GM12865 (cell line): ENCODE measurements around the gene PRLH.
"Not testable (repeated sequence)": the region's sequence is repeated elsewhere in the genome, so short reads cannot be mapped to it uniquely, and the experiment has no call there.

Experiments
- DNase-seq: peaks from one replicate; pipeline ENCODE4 v3.0.0; 2010; ENCODE audit warnings: low read depth
- H3K4me3 ChIP-seq: 2 replicates; pipeline ENCODE4 v1.5.1; 2011; ENCODE audit warnings: mild to moderate bottlenecking, low read depth, low read length, control low read depth
- CTCF ChIP-seq: IDR thresholded peaks from 2 replicates; pipeline ENCODE4 v1.5.1; 2011; ENCODE audit warnings: low read length, control low read depth, low read depth, inconsistent platforms; ENCODE audit not compliant: insufficient read depth; ENCODE audit errors: missing control alignments

Gene PRLH

GRCh38 chr2:237590272-237591140 is 24.1 kb downstream of the PRLH start, which contains the start of gene RAB17:
Gene RAB17, minus strand, starts transcription at chr2:237590734. Its CDS starts 4,580 bp downstream, at chr2:237586154.
- TF ChIP-seq CTCF, result no peak
- H3K4me3 ChIP-seq, result no peak within 1 kb of the TSS
- DNase-seq, result no peak

DNA sequence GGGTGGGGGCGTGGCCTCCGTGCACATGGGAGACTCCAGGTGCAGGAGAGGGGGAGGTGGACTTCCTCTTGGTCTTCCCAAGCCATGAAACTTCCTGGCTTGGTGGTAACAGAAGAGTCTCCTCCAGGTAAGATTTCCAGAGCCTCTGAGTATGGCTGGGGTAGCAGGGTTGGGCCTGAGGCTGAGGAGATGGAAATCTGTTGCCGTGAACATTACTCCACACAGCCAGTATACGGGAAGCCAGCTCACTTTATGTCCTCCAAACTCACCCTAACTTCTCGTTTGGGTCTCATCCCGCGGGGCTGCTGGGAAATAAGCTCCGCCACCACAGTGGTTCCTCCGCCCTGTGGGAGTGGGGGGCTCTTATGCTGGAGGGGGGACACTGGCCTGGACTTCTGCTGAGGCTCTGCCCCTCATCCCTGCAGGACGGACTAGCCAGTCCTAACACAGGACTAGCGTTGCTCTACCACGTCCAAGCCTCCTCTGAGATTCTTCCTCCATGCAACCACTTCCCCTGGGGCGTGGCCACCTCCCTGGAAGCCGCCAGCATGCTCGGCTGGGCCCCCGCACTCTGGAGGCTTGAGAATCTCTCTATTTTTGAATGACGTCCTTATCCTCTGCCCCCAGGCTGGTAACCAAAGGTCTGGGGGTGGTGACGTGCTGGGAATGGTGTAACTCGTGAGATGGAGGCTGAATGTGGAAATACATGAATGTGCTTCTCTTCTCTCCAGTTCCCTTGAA is 24.9 kb downstream of the PRLH start:
- H3K4me3 ChIP-seq, result no peak overlapping the region
- no peak for TF ChIP-seq CTCF
- no peak for DNase-seq

DNA sequence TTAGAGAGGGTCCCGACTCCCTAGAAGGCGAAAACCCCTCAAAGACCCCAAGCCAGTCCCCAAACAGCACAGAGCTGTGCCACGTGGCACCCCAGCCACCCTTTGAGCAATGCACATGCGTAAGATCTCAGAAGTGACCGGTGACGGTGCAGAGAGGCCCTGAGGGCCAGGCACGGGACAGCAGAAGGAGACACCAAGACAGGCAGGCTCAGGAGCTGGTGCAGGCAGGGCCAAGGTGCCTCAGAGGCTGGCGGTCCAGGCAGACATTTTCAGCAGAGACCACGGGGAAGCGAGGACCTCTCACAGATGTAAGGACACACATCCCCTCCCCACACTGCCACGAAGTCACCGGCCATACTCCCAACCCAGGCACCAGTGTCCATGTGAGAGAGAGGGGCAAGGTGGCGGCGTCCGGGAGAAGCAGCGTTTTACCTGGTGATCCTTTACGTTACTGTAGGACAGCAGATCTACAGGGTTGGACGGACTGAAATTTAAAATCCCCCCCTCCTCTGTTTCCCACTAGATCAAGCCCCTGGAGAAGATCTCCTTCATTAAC is 26.1 kb downstream of the PRLH start:
- H3K4me3 ChIP-seq, result no peak overlapping the region
- TF ChIP-seq CTCF, result no peak
- no peak for DNase-seq

GRCh38 chr2:237593036-237593435 is 26.7 kb downstream of the PRLH start:
- no peak for DNase-seq
- H3K4me3 ChIP-seq, result no peak overlapping the region

GRCh38 chr2:237593596-237594320 is 27.4 kb downstream of the PRLH start:
- H3K4me3 ChIP-seq, result no peak overlapping the region
- DNase-seq, result no peak
- TF ChIP-seq CTCF, result no peak

More at GRCh38 chr2:237593036-237593435, 26.7 kb downstream of the PRLH start:
- no peak for TF ChIP-seq CTCF

GRCh38 chr2:237594514-237594871 is 28.1 kb downstream of the PRLH start:
- DNase-seq, result no peak
- H3K4me3 ChIP-seq, result no peak overlapping the region
- no peak for TF ChIP-seq CTCF

DNA sequence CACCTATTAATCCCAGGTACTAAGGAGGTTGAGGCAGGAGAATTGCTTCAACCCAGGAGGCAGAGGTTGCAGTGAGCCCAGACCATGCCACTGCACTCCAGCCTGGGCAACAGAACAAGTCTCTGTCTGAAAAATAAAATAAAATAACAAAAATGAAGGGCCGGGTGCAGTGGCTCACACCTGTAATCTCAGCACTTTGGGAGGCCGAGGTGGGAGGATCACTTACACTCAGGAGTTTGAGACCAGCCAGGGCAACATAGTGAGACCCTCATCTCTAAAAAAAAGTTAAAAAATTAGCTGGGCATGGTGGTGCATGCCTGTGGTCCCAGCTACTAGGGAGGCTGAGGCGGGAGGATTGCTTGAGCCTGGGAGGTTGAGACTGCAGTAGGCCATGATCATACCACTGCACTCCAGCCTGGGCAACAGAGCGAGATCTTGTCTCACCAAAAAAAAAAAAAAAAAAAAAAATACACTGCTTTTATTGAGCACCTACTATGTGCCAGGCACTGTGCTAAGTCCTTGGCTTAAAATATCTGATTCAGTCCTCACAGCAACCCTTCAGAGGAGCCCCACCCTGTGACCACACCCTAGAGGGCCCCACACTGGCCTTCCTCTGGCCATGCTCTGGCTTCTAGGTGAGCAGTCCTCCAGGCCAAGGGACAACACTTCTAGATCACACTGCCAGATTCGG is 29.6 kb downstream of the PRLH start:
- H3K4me3 ChIP-seq, DNase-seq: not testable (repeated sequence)
